22Rv1 (cell line): ENCODE measurements around the gene TRAPPC10.

Experiments used
- ZFX ChIP-seq: fragments of 450-650 bp; IDR thresholded peaks from 2 replicates; pipeline ENCODE4 v1.6.1; 2017; ENCODE audit warnings: antibody characterized with exemption, borderline replicate concordance
- TF ChIP-seq, protein P1 (sequence below): fragments of 450-650 bp; IDR thresholded peaks from 2 replicates; pipeline ENCODE4 v1.5.1; 2017; ENCODE audit warnings: mild to moderate bottlenecking

DNA sequence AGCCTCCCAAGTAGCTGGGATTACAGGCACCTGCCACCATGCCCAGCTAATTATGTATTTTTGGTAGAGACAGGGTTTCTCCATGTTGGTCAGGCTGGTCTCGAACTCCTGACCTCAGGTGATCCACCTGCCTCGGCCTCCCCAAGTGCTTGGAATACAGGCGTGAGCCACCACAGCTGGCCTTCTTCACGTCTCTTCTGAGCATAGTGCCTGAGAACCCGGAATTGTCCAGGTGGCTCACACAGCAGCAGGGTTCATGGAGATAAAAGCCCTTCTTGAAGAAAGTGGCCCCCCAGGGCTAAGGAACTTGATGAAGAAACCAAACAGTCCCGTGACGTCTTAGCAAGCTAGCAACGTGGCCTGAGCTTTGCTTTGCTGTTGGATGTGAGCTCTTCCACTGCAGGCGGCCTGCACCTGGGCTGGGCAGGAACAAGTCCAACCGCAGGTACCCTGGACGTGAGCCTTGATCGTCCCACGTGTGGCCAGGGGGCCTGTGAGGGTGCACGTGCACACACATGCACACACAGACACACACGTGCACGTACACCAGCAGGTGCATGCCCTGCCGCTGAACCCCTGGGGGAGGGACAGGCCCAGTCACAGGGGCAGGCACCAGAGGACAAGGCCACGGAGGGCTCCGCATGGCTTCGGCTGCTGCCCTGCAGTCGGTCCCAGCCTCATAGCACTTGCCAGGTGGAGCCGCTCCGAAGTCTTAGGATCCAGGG lies 23.4 kb upstream of the TRAPPC10 start:
- TF ChIP-seq, protein P1, sequence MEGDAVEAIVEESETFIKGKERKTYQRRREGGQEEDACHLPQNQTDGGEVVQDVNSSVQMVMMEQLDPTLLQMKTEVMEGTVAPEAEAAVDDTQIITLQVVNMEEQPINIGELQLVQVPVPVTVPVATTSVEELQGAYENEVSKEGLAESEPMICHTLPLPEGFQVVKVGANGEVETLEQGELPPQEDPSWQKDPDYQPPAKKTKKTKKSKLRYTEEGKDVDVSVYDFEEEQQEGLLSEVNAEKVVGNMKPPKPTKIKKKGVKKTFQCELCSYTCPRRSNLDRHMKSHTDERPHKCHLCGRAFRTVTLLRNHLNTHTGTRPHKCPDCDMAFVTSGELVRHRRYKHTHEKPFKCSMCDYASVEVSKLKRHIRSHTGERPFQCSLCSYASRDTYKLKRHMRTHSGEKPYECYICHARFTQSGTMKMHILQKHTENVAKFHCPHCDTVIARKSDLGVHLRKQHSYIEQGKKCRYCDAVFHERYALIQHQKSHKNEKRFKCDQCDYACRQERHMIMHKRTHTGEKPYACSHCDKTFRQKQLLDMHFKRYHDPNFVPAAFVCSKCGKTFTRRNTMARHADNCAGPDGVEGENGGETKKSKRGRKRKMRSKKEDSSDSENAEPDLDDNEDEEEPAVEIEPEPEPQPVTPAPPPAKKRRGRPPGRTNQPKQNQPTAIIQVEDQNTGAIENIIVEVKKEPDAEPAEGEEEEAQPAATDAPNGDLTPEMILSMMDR = no peak
- TF ChIP-seq ZFX = no peak
